H7 (cell line): Measurements from ENCODE around the gene IL1R2. TPM values are rescaled to one million over a fixed set of nuclear protein-coding genes. Genes with fewer than 3 reads are reported as not detected.

Source experiments
- DNase-seq: peaks from one replicate; pipeline ENCODE4 v3.0.0; 2012
- H3K27me3 ChIP-seq: 2 replicates; pipeline ENCODE4 v1.6.0; 2011; ENCODE audit warnings: mild to moderate bottlenecking, low read length; ENCODE audit not compliant: control insufficient read depth, insufficient read depth
- H3K36me3 ChIP-seq: replicated peaks from 2 replicates; pipeline ENCODE4 v1.5.1; 2011; ENCODE audit warnings: low read length; ENCODE audit not compliant: control insufficient read depth, insufficient read depth
- H3K4me3 ChIP-seq: 2 replicates; pipeline ENCODE4 v1.5.1; 2011; ENCODE audit warnings: low read depth, mild to moderate bottlenecking, control low read depth, low read length, moderate library complexity; ENCODE audit not compliant: insufficient read depth
- total RNA-seq: library from RNA; depleted of rRNA; stranded (reverse); fragments of >200 nt; shearing (Covaris generic); gene quantifications from 2 replicates; pipeline ENCODE4 v1.2.3, GENCODE V29; 2014

Gene IL1R2
- total RNA-seq, 1 experiment from 2014 or later: 0.17 TPM

GRCh38 chr2:101963198-101963597 lies 28.6 kb upstream of the IL1R2 start:
- Histone ChIP-seq H3K4me3 (no peak overlapping the region), H3K36me3 (no peaks in the 10 kb centered on the region), H3K27me3 (no peaks in the 10 kb centered on the region)
- no peak for DNase-seq

GRCh38 chr2:101967826-101968513 lies 23.8 kb upstream of the IL1R2 start:
- no peak for DNase-seq
- Histone ChIP-seq H3K27me3 (no peaks in the 10 kb centered on the region), H3K36me3 (no peaks in the 10 kb centered on the region), H3K4me3 (no peak overlapping the region)

GRCh38 chr2:101969723-101970122 lies 22.0 kb upstream of the IL1R2 start:
- DNase-seq: no peak
- H3K27me3 ChIP-seq: no peaks in the 10 kb centered on the region
- no peak overlapping the region for H3K4me3 ChIP-seq
- no peaks in the 10 kb centered on the region for H3K36me3 ChIP-seq

DNA sequence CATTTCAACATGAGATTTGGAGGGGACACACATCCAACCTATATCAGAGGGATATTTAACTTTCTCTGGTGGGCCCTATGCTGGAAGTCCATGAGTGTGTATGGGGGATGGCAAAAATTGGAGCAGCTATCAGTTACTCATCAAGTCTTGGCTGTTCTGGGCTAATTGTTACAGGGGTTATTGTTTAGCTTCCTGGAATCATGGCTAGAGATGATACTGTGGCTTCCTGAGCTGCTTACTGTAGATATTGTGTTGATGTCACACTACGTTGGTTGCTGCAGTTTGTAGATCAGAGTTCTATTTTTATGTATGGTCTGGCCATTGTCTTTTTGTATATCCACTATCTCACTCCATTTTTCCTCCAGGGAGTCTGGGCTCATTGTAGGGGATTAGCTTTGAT lies 20.9 kb upstream of the IL1R2 start:
- H3K27me3 ChIP-seq: no peaks in the 10 kb centered on the region
- no peak overlapping the region for H3K4me3 ChIP-seq
- H3K36me3 ChIP-seq: no peaks in the 10 kb centered on the region
- no peak for DNase-seq

DNA sequence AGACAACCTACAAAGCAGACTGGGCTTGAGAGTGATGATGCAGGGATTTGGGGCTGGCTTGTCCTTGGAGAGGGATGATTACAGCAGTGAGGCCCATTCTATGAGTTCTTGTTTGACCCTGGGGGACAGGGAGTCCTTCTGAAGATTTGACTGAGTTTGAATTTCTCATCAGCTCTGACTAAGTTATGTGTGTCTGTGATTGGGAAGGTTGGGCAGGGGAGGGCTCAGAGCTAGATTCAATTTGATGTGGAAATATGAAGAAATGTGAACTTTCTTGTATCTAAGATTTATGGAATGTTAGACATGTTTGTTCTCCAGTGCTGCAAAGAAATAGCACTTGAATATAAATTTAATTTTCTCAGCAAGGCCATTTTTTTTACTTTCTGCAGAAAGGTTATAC lies 19.9 kb upstream of the IL1R2 start:
- no peaks in the 10 kb centered on the region for H3K36me3 ChIP-seq
- H3K27me3 ChIP-seq: no peaks in the 10 kb centered on the region
- H3K4me3 ChIP-seq: no peak overlapping the region
- DNase-seq: no peak

GRCh38 chr2:101972621-101973434 lies 18.9 kb upstream of the IL1R2 start:
- Histone ChIP-seq H3K36me3 (no peaks in the 10 kb centered on the region), H3K4me3 (no peak overlapping the region), H3K27me3 (no peaks in the 10 kb centered on the region)
- DNase-seq: no peak

- H3K36me3 ChIP-seq: no peaks in the 10 kb centered on the region
- DNase-seq: peak; percentile 76
- H3K27me3 ChIP-seq: no peaks in the 10 kb centered on the region
- H3K4me3 ChIP-seq: no peak overlapping the region
Measured at GRCh38 chr2:101974663-101975062, 17.1 kb upstream of the IL1R2 start.

DNA sequence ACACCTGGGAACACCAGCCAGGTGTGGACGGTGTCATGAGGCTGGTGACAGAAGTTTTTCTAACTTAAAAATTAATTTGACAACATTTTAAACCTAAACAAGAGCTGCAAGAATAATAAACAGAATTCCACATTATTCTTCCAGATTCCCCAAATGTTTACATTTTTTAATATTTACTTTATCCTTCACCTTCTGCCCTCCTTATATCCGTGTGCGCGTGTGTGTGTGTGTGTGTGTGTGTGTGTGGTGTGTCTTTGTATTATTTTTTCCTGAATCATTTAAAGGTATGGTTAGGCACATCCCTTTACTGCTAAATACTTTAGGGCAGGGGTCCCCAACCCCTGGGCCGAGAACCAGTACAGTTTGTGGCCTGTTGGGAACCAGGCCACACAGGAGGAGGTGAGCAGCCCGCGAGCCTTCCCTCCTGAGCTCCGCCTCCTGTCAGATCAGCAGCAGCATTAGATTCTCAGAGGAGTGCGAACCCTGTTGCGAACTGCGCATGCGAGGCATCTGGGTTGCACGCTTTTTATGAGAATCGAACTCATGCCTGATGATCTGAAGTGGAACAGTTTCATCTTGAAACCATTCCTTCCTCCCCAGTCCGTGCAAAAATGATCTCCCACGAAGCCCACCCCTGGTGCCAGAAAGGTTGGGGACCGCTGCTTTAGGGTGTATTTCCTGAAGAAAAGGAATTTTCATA lies 16.4 kb upstream of the IL1R2 start:
- no peak for DNase-seq
- Histone ChIP-seq H3K36me3 (no peaks in the 10 kb centered on the region), H3K4me3 (no peak overlapping the region), H3K27me3 (no peaks in the 10 kb centered on the region)

DNA sequence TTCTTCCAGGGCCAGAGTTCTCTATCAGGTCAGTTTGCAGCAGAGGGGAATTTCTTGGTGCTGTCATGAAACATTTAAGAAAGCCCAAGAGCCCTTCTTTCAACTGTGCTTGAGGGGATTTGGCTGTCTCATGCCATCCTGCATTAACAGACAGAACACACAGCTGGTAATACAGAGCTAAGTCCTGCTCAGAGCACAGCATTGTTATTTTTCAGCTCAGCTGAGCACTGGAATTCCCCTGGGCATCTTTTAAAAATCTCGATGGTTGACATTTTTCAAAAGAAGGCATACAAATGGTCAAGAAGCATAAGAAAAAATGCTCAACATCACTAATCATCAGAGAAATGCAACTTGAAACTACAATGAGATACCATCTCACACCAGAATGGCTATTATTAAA lies 14.9 kb upstream of the IL1R2 start:
- Histone ChIP-seq H3K36me3 (no peaks in the 10 kb centered on the region), H3K27me3 (no peaks in the 10 kb centered on the region), H3K4me3 (no peak overlapping the region)
- DNase-seq: no peak

- H3K36me3 ChIP-seq: no peaks in the 10 kb centered on the region
- DNase-seq: no peak
- no peaks in the 10 kb centered on the region for H3K27me3 ChIP-seq
- H3K4me3 ChIP-seq: no peak overlapping the region
Measured at GRCh38 chr2:101980368-101980767, 11.4 kb upstream of the IL1R2 start.

- Histone ChIP-seq H3K4me3 (no peak overlapping the region), H3K27me3 (no peaks in the 10 kb centered on the region), H3K36me3 (no peaks in the 10 kb centered on the region)
- DNase-seq: no peak
Measured at GRCh38 chr2:101981066-101981465, 10.7 kb upstream of the IL1R2 start.

- Histone ChIP-seq H3K36me3 (no peaks in the 10 kb centered on the region), H3K4me3 (no peak overlapping the region), H3K27me3 (no peaks in the 10 kb centered on the region)
- DNase-seq: no peak
Measured at GRCh38 chr2:101981504-101981903, 10.3 kb upstream of the IL1R2 start.

GRCh38 chr2:101982495-101983029 lies 9.2 kb upstream of the IL1R2 start:
- Histone ChIP-seq H3K4me3 (no peak overlapping the region), H3K36me3 (no peaks in the 10 kb centered on the region), H3K27me3 (no peaks in the 10 kb centered on the region)
- DNase-seq: no peak

- Histone ChIP-seq H3K27me3 (no peaks in the 10 kb centered on the region), H3K4me3 (no peak overlapping the region), H3K36me3 (no peaks in the 10 kb centered on the region)
- no peak for DNase-seq
Measured at GRCh38 chr2:101983486-101983885, 8.3 kb upstream of the IL1R2 start.

GRCh38 chr2:101983928-101984327 lies 7.8 kb upstream of the IL1R2 start:
- no peaks in the 10 kb centered on the region for H3K27me3 ChIP-seq
- DNase-seq: peak; percentile 50
- H3K4me3 ChIP-seq: no peak overlapping the region
- H3K36me3 ChIP-seq: no peaks in the 10 kb centered on the region
